GM12878 (cell line): Measurements from ENCODE around the gene CLDN16. TPM values are rescaled to one million over a fixed set of nuclear protein-coding genes. Genes with fewer than 3 reads are reported as not detected.

Experiments
- ATAC-seq: fragments of 200-7000 bp; cut with Tn5 transposase; 3 replicates; pipeline ENCODE4 v1.9.1; 2020; ENCODE audit warnings: mild to moderate bottlenecking, moderate library complexity
- BruUV-seq: library from RNA; stranded (reverse); fragments of 400-500 nt; replicated peaks from 2 replicates; lab custom pipeline; 2021; lab: Mats Ljungman, UMichigan
- CTCF ChIA-PET: fragments of 300-600 bp; sonication (Branson Sonifier 250); formaldehyde crosslinking; extraction: SDS; loops from one replicate; lab custom pipeline; 2021; ENCODE audit warnings: inconsistent platforms; lab: Yijun Ruan, JAX
- POLR2A ChIA-PET: fragments of 350-600 bp; formaldehyde crosslinking; extraction: SDS; loops from one replicate; lab custom pipeline; 2021; ENCODE audit warnings: inconsistent platforms; lab: Charles Lee
- RAD21 ChIA-PET: fragments of 300-600 bp; sonication (Branson Sonifier 250); formaldehyde crosslinking; loops from one replicate; lab custom pipeline; 2023; ENCODE audit warnings: antibody characterized with exemption; ENCODE audit not compliant: unreplicated experiment; lab: Charles Lee
- SMC1A ChIA-PET: fragments of 300-600 bp; sonication (Branson Sonifier 250); formaldehyde crosslinking; loops from one replicate; lab custom pipeline; 2023; ENCODE audit not compliant: unreplicated experiment, uncharacterized antibody; lab: Charles Lee
- DNase-seq: peaks from one replicate; pipeline ENCODE4 v3.0.0-alpha.2; 2011; ENCODE audit warnings: low read depth, low spot score
- FAIRE-seq: peaks from 3 replicates; lab custom pipeline; 2011; peaks lifted over from hg19 to GRCh38; lab: Jason Lieb, UNC
- H2AFZ ChIP-seq: 2 replicates; pipeline ENCODE4 v1.6.0; 2011; ENCODE audit warnings: low read depth, low read length, control low read depth; ENCODE audit not compliant: control insufficient read depth
- H3K27ac ChIP-seq: 2 replicates; pipeline ENCODE4 v1.5.1; 2011; ENCODE audit warnings: control low read depth; ENCODE audit not compliant: control insufficient read depth, insufficient read depth
- H3K27me3 ChIP-seq, 2 experiments: replicated peaks in 1 of 2; 2 replicates each; pipeline versions ENCODE4 v1.6.0 to v1.6.1; 2011; ENCODE audit warnings: low read length in 1 of 2; ENCODE audit not compliant: control insufficient read depth in 2 of 2, insufficient read depth in 2 of 2
- H3K36me3 ChIP-seq, 2 experiments: 2 replicates each; pipeline ENCODE4 v1.5.1; 2011; ENCODE audit warnings: low read length in 1 of 2; ENCODE audit not compliant: control insufficient read depth in 2 of 2, insufficient read depth in 2 of 2
- H3K4me1 ChIP-seq: 2 replicates; pipeline ENCODE4 v1.6.1; 2011; ENCODE audit warnings: mild to moderate bottlenecking, low read length, moderate library complexity, mixed read lengths; ENCODE audit not compliant: control insufficient read depth, insufficient read depth
- H3K4me2 ChIP-seq: 2 replicates; pipeline ENCODE4 v1.6.0; 2011; ENCODE audit warnings: control low read depth; ENCODE audit not compliant: control insufficient read depth, insufficient read depth
- H3K4me3 ChIP-seq: fragments of 200-600 bp; sonication (generic); 2 replicates; pipeline ENCODE4 v1.5.1; 2016
- H3K79me2 ChIP-seq: 2 replicates; pipeline ENCODE4 v1.6.0; 2011; ENCODE audit warnings: low read length; ENCODE audit not compliant: control insufficient read depth, insufficient read depth
- H3K9ac ChIP-seq: 2 replicates; pipeline ENCODE4 v1.8.0; 2011; ENCODE audit warnings: low read length, control low read depth, mixed read lengths; ENCODE audit not compliant: control insufficient read depth, insufficient read depth
- H3K9me3 ChIP-seq: replicated peaks from 3 replicates; pipeline ENCODE4 v1.5.1; 2011; ENCODE audit warnings: mild to moderate bottlenecking, low read length; ENCODE audit not compliant: control insufficient read depth, insufficient read depth
- H4K20me1 ChIP-seq: 2 replicates; pipeline ENCODE4 v1.6.0; 2011; ENCODE audit not compliant: control insufficient read depth, insufficient read depth
- CEBPZ ChIP-seq: fragments of 150-350 bp; IDR thresholded peaks from 2 replicates; pipeline ENCODE4 v1.6.1; 2016; ENCODE audit warnings: low read depth, low read length
- EGR1 ChIP-seq, 2 experiments: IDR thresholded peaks; 1 replicate in 1 of 2; 2 replicates in 1 of 2; pipeline ENCODE4 v1.6.1; 2011 to 2012; ENCODE audit warnings: low read depth in 2 of 2, low read length in 2 of 2, borderline replicate concordance in 1 of 2, mild to moderate bottlenecking in 1 of 2, moderate library complexity in 1 of 2
- ZNF687 ChIP-seq: fragments of 450-650 bp; IDR thresholded peaks from 2 replicates; pipeline ENCODE4 v1.6.1; 2017; ENCODE audit warnings: mild to moderate bottlenecking, moderate library complexity
- WGBS: methylation state at CpG from one replicate; pipeline ENCODE4 v1.1.6; 2016; ENCODE audit warnings: low lambda C conversion rate; ENCODE audit not compliant: insufficient replicate concordance, insufficient coverage; ENCODE audit errors: missing lambda C conversion rate; 5-methylcytosine and 5-hydroxymethylcytosine counted together
- in situ Hi-C: fragments of 300-500 bp; cut with MboI; formaldehyde crosslinking; loops from 9 replicates; pipeline ENCODE4 v1.14.3; 2018; ENCODE audit warnings: mixed read lengths
- intact Hi-C: fragments of 100-400 bp; cut with micrococcal nuclease; formaldehyde crosslinking; loops from one replicate; pipeline ENCODE4 v1.14.2; 2022; ENCODE audit not compliant: unreplicated experiment
- polyA plus RNA-seq, 11 experiments: library from polyadenylated mRNA; depleted of rRNA in 4 of 11; unstranded in 6 of 11; stranded (reverse) in 5 of 11; fragments of >200 nt; fragmentation: Nextera tagmentation in 4 of 11; fragmentation: Illumina TruSeq in 1 of 11; extraction: Ambion mirVana in 4 of 11; extraction: Trizol in 1 of 11; gene quantifications; 1 replicate in 1 of 11; 2 replicates in 10 of 11; pipeline versions ENCODE4 v1.2.1 to v1.2.3, GENCODE V29; 2011 to 2016; ENCODE audit warnings: inconsistent platforms in 2 of 11, missing spikeins in 2 of 11, low read depth in 1 of 11
- total RNA-seq, 4 experiments: library from RNA; depleted of rRNA in 3 of 4; stranded (reverse); fragments of >200 nt in 3 of 4; fragmentation: Illumina TruSeq in 1 of 4; extraction: Trizol in 1 of 4; gene quantifications; 2 replicates each; pipeline versions ENCODE4 v1.2.1 to v1.2.3, GENCODE V29; 2013 to 2021
- TF ChIP-seq, protein P1 (sequence below): fragments of 450-650 bp; IDR thresholded peaks from 2 replicates; pipeline ENCODE4 v1.6.1; 2018; ENCODE audit warnings: mild to moderate bottlenecking, low read depth, moderate library complexity; ENCODE audit not compliant: partially characterized antibody
- TF ChIP-seq, protein P2 (sequence below): fragments of 450-650 bp; IDR thresholded peaks from 2 replicates; pipeline ENCODE4 v1.6.1; 2016; ENCODE audit warnings: mild to moderate bottlenecking

The CLDN16 gene
- total and polyA plus RNA-seq, 10 of the 15 experiments (the other 5 are each of a cell fraction or from before 2014, with no cell fraction given) = 3.2 to 26.6 (median 4.0) TPM

- TF ChIP-seq CEBPZ = no peak
- TF ChIP-seq, protein P1, sequence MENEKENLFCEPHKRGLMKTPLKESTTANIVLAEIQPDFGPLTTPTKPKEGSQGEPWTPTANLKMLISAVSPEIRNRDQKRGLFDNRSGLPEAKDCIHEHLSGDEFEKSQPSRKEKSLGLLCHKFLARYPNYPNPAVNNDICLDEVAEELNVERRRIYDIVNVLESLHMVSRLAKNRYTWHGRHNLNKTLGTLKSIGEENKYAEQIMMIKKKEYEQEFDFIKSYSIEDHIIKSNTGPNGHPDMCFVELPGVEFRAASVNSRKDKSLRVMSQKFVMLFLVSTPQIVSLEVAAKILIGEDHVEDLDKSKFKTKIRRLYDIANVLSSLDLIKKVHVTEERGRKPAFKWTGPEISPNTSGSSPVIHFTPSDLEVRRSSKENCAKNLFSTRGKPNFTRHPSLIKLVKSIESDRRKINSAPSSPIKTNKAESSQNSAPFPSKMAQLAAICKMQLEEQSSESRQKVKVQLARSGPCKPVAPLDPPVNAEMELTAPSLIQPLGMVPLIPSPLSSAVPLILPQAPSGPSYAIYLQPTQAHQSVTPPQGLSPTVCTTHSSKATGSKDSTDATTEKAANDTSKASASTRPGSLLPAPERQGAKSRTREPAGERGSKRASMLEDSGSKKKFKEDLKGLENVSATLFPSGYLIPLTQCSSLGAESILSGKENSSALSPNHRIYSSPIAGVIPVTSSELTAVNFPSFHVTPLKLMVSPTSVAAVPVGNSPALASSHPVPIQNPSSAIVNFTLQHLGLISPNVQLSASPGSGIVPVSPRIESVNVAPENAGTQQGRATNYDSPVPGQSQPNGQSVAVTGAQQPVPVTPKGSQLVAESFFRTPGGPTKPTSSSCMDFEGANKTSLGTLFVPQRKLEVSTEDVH = no peak
Observed at GRCh38 chr3:190385731-190386688, 2.0 kb upstream of the CLDN16 start (continued).

- no peaks in the 10 kb centered on the region for H3K4me1 ChIP-seq
- TF ChIP-seq ZNF687 (no peak), EGR1 (IDR thresholded peaks at IDR 0.05; ENCODE audit: borderline replicate concordance in 1 of 2, low read depth in 2 of 2, low read length in 2 of 2) (no peak)
- TF ChIP-seq, protein P2, sequence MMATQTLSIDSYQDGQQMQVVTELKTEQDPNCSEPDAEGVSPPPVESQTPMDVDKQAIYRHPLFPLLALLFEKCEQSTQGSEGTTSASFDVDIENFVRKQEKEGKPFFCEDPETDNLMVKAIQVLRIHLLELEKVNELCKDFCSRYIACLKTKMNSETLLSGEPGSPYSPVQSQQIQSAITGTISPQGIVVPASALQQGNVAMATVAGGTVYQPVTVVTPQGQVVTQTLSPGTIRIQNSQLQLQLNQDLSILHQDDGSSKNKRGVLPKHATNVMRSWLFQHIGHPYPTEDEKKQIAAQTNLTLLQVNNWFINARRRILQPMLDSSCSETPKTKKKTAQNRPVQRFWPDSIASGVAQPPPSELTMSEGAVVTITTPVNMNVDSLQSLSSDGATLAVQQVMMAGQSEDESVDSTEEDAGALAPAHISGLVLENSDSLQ = no peak
- TF ChIP-seq, all 136 proteins: peak for 0
- Histone ChIP-seq H2AFZ (no peak overlapping the region), H3K36me3 (no peaks in the 10 kb centered on the region), H4K20me1 (no peaks in the 10 kb centered on the region), H3K4me2 (no peak overlapping the region), H3K27me3 (no peaks in the 10 kb centered on the region), H3K9me3 (no peaks in the 10 kb centered on the region), H3K4me3 (no peak overlapping the region), H3K9ac (no peak overlapping the region), H3K79me2 (no peaks in the 10 kb centered on the region), H3K27ac (no peak overlapping the region)
- WGBS = 0% methylated on average over 3 of the region's 3 CpGs
- no TSS peak for BruUV-seq
- ATAC-seq (no peak), DNase-seq (no peak), FAIRE-seq (no peak)
- ChIA-PET CTCF (interaction anchor here (0.6 to 4.8 kb wide), 4 partner anchors 35 to 429 kb away, joined by 6 to 27 read pairs (median 9); no protein-coding TSS in a partner anchor), POLR2A (no interaction called here), RAD21 (interaction anchor here (1.1 kb wide), 1 partner anchor 35 kb away, joined by 3 read pairs; no protein-coding TSS in a partner anchor), SMC1A (interaction anchor here (0.6 to 3.7 kb wide), 9 partner anchors 14 to 1655 kb away, joined by 3 to 13 read pairs (median 3); no protein-coding TSS in a partner anchor)
- intact Hi-C loops (no loop called here), in situ Hi-C loops (loop anchor here (10.0 kb wide), 1 partner anchor 424 kb away; no protein-coding TSS in a partner anchor)
Observed at GRCh38 chr3:190388703-190389102, 740 bp downstream of the CLDN16 start.
